Activated CD8-positive, alpha-beta memory T cell treated with anti-CD3 and anti-CD28 coated beads for 1 hour (primary cell): ENCODE measurements around the gene CARMIL1.
A peak's percentile ranks its signal among the peaks of the same experiment; 100 is the strongest.

ENCODE experiments used
- DNase-seq, 2 donors: peaks; one replicate each; pipeline ENCODE4 v3.0.0-alpha.2; 2020; ENCODE audit warnings: low read depth in 1 of 2; ENCODE audit errors: extremely low read depth in 1 of 2

Gene CARMIL1

GRCh38 chr6:25464225-25464624 is 185.1 kb downstream of the CARMIL1 start:
- DNase-seq: no peak

GRCh38 chr6:25465941-25466340 is 186.8 kb downstream of the CARMIL1 start:
- DNase-seq: no peak

- no peak for DNase-seq
These were observed 189.7 kb downstream of the CARMIL1 start for GRCh38 chr6:25468881-25469280.

- DNase-seq: no peak
These were observed 190.7 kb downstream of the CARMIL1 start for GRCh38 chr6:25469797-25470388.

GRCh38 chr6:25472306-25472705 is 193.1 kb downstream of the CARMIL1 start:
- DNase-seq: no peak

GRCh38 chr6:25472906-25473305 is 193.7 kb downstream of the CARMIL1 start:
- DNase-seq: no peak

GRCh38 chr6:25473447-25473846 is 194.3 kb downstream of the CARMIL1 start:
- DNase-seq: no peak

- no peak for DNase-seq
These were observed 197.0 kb downstream of the CARMIL1 start for GRCh38 chr6:25476126-25476525.

- DNase-seq: no peak
These were observed 197.9 kb downstream of the CARMIL1 start for GRCh38 chr6:25477006-25477590.

- DNase-seq: no peak
These were observed 199.8 kb downstream of the CARMIL1 start for GRCh38 chr6:25478973-25479372.

- DNase-seq: no peak
These were observed 202.1 kb downstream of the CARMIL1 start for GRCh38 chr6:25481267-25481666.

GRCh38 chr6:25482996-25483395 is 203.8 kb downstream of the CARMIL1 start:
- DNase-seq: no peak

- no peak for DNase-seq
These were observed 204.8 kb downstream of the CARMIL1 start for GRCh38 chr6:25483943-25484342.

GRCh38 chr6:25484900-25485299 is 205.7 kb downstream of the CARMIL1 start:
- DNase-seq: no peak

- no peak for DNase-seq
These were observed 206.8 kb downstream of the CARMIL1 start for GRCh38 chr6:25485821-25486534.

- no peak for DNase-seq
These were observed 207.4 kb downstream of the CARMIL1 start for GRCh38 chr6:25486550-25486949.

GRCh38 chr6:25487012-25487411 is 207.8 kb downstream of the CARMIL1 start:
- no peak for DNase-seq

GRCh38 chr6:25488156-25488555 is 209.0 kb downstream of the CARMIL1 start:
- no peak for DNase-seq

GRCh38 chr6:25489399-25489798 is 210.2 kb downstream of the CARMIL1 start:
- no peak for DNase-seq

GRCh38 chr6:25490018-25490801 is 211.0 kb downstream of the CARMIL1 start:
- DNase-seq: peak; percentile 8 to 31

GRCh38 chr6:25492951-25493350 is 213.8 kb downstream of the CARMIL1 start:
- no peak for DNase-seq

GRCh38 chr6:25494469-25494868 is 215.3 kb downstream of the CARMIL1 start:
- no peak for DNase-seq
